H9 (cell line): ENCODE data around the gene TMEM266. TPM values are rescaled to one million over a fixed set of nuclear protein-coding genes. Genes with fewer than 3 reads are reported as not detected.

Experiments
- DNase-seq: peaks from one replicate; pipeline ENCODE4 v3.0.0-alpha.2; 2017
- H2AFZ ChIP-seq: one replicate; pipeline ENCODE4 v1.6.1; 2013; ENCODE audit warnings: mild to moderate bottlenecking, low read length, control low read depth, moderate library complexity
- H2AK5ac ChIP-seq: 2 replicates; pipeline ENCODE4 v1.6.1; 2013; ENCODE audit warnings: low read length, control low read depth, mixed read lengths; ENCODE audit not compliant: insufficient read length
- H2BK120ac ChIP-seq: one replicate; pipeline ENCODE4 v1.6.1; 2013; ENCODE audit warnings: low read depth, mild to moderate bottlenecking, low read length, control low read depth, inconsistent platforms; ENCODE audit not compliant: poor library complexity, severe bottlenecking
- H2BK12ac ChIP-seq: 2 replicates; pipeline ENCODE4 v1.6.1; 2013; ENCODE audit warnings: low read length, control low read depth, mixed read lengths, low read depth; ENCODE audit not compliant: insufficient read length
- H2BK15ac ChIP-seq: 2 replicates; pipeline ENCODE4 v1.6.1; 2013; ENCODE audit warnings: low read depth, low read length, control low read depth
- H2BK20ac ChIP-seq: one replicate; pipeline ENCODE4 v1.6.1; 2013; ENCODE audit warnings: low read depth, mild to moderate bottlenecking, low read length, control low read depth, inconsistent platforms; ENCODE audit not compliant: poor library complexity, severe bottlenecking
- H2BK5ac ChIP-seq: 2 replicates; pipeline ENCODE4 v1.6.1; 2013; ENCODE audit warnings: low read length, control low read depth, mixed read lengths; ENCODE audit not compliant: insufficient read length
- H3K14ac ChIP-seq: 2 replicates; pipeline ENCODE4 v1.6.1; 2013; ENCODE audit warnings: low read length, control low read depth; ENCODE audit not compliant: insufficient read depth
- H3K18ac ChIP-seq: 2 replicates; pipeline ENCODE4 v1.6.1; 2013; ENCODE audit warnings: low read depth, mild to moderate bottlenecking, mixed read lengths, low read length, control low read depth; ENCODE audit not compliant: insufficient read length
- H3K23ac ChIP-seq: 2 replicates; pipeline ENCODE4 v1.6.1; 2013; ENCODE audit warnings: low read length, control low read depth, mixed read lengths, low read depth; ENCODE audit not compliant: insufficient read length
- H3K23me2 ChIP-seq: 2 replicates; pipeline ENCODE4 v1.6.1; 2013; ENCODE audit warnings: low read depth, mild to moderate bottlenecking, mixed read lengths, low read length, control low read depth; ENCODE audit not compliant: insufficient read length, poor library complexity, severe bottlenecking
- H3K27ac ChIP-seq: 2 replicates; pipeline ENCODE4 v1.5.1; 2013; ENCODE audit warnings: low read length, control low read depth, mixed read lengths, low read depth; ENCODE audit not compliant: insufficient read length
- H3K27me3 ChIP-seq: 2 replicates; pipeline ENCODE4 v1.6.1; 2013; ENCODE audit warnings: low read length, control low read depth, inconsistent platforms; ENCODE audit not compliant: insufficient read depth
- H3K4ac ChIP-seq: 2 replicates; pipeline ENCODE4 v1.6.1; 2013; ENCODE audit warnings: low read depth, mild to moderate bottlenecking, control low read depth, inconsistent platforms, low read length, moderate library complexity
- H3K4me1 ChIP-seq: 2 replicates; pipeline ENCODE4 v1.6.1; 2013; ENCODE audit warnings: low read length, control low read depth, inconsistent platforms; ENCODE audit not compliant: insufficient read depth
- H3K4me2 ChIP-seq: 2 replicates; pipeline ENCODE4 v1.6.1; 2013; ENCODE audit warnings: low read length, control low read depth, mixed read lengths; ENCODE audit not compliant: insufficient read length, insufficient read depth
- H3K56ac ChIP-seq: 2 replicates; pipeline ENCODE4 v1.6.1; 2013; ENCODE audit warnings: low read depth, mild to moderate bottlenecking, mixed read lengths, low read length, control low read depth; ENCODE audit not compliant: insufficient read length
- H3K79me1 ChIP-seq: 2 replicates; pipeline ENCODE4 v1.6.1; 2013; ENCODE audit warnings: low read depth, mild to moderate bottlenecking, moderate library complexity, low read length, control low read depth, inconsistent platforms; ENCODE audit not compliant: insufficient read depth, poor library complexity, severe bottlenecking
- H3K79me2 ChIP-seq: 2 replicates; pipeline ENCODE4 v1.6.1; 2013; ENCODE audit warnings: low read length, control low read depth, inconsistent platforms; ENCODE audit not compliant: insufficient read depth
- H3K9ac ChIP-seq: 2 replicates; pipeline ENCODE4 v1.6.1; 2013; ENCODE audit warnings: low read length, control low read depth, mixed read lengths; ENCODE audit not compliant: insufficient read length; ENCODE audit errors: extremely low read depth
- H3K9me3 ChIP-seq: one replicate; pipeline ENCODE4 v1.6.1; 2013; ENCODE audit warnings: low read depth, low read length, inconsistent platforms; ENCODE audit not compliant: control insufficient read depth
- H3T11ph ChIP-seq: one replicate; pipeline ENCODE4 v1.6.1; 2013; ENCODE audit warnings: mild to moderate bottlenecking, low read length, control low read depth, inconsistent platforms
- H4K20me1 ChIP-seq: one replicate; pipeline ENCODE4 v1.6.1; 2013; ENCODE audit not compliant: control insufficient read depth, insufficient read length, insufficient read depth
- H4K5ac ChIP-seq: 2 replicates; pipeline ENCODE4 v1.6.1; 2013; ENCODE audit warnings: low read depth, mild to moderate bottlenecking, mixed read lengths, low read length, control low read depth; ENCODE audit not compliant: insufficient read length
- H4K8ac ChIP-seq: replicated peaks from 2 replicates; pipeline ENCODE4 v1.6.1; 2013; ENCODE audit warnings: low read length, control low read depth, mixed read lengths, low read depth; ENCODE audit not compliant: insufficient read length
- H4K91ac ChIP-seq: 2 replicates; pipeline ENCODE4 v1.6.1; 2013; ENCODE audit warnings: low read depth, mild to moderate bottlenecking, moderate library complexity, mixed read lengths, low read length, control low read depth; ENCODE audit not compliant: insufficient read length
- H3K27ac Mint-ChIP-seq, 3 experiments: 2 replicates in 2 of 3; 3 replicates in 1 of 3; pipeline ENCODE4 v1.8.0; 2020 to 2021; ENCODE audit warnings: mixed read lengths in 3 of 3, mild to moderate bottlenecking in 1 of 3, moderate library complexity in 1 of 3
- H3K27me3 Mint-ChIP-seq: 2 replicates; pipeline ENCODE4 v1.8.0; 2021; ENCODE audit warnings: low read depth, mild to moderate bottlenecking, moderate library complexity, mixed read lengths
- H3K36me3 Mint-ChIP-seq, 3 experiments: 2 replicates in 2 of 3; 3 replicates in 1 of 3; pipeline ENCODE4 v1.8.0; 2020 to 2021; ENCODE audit warnings: low read depth in 3 of 3, mixed read lengths in 3 of 3; ENCODE audit not compliant: insufficient read depth in 1 of 3
- H3K4me1 Mint-ChIP-seq, 2 experiments: 2 replicates each; pipeline ENCODE4 v1.8.0; 2020; ENCODE audit warnings: mixed read lengths in 2 of 2
- H3K4me3 Mint-ChIP-seq, 2 experiments: 2 replicates in 1 of 2; 3 replicates in 1 of 2; pipeline ENCODE4 v1.8.0; 2020 to 2021; ENCODE audit warnings: mild to moderate bottlenecking in 2 of 2, mixed read lengths in 2 of 2, moderate library complexity in 1 of 2
- H3K9me3 Mint-ChIP-seq, 2 experiments: 2 replicates in 1 of 2; 3 replicates in 1 of 2; pipeline ENCODE4 v1.8.0; 2020; ENCODE audit warnings: mild to moderate bottlenecking in 2 of 2, mixed read lengths in 2 of 2, moderate library complexity in 1 of 2
- WGBS: extraction: QIAGEN DNeasy Blood & Tissue Kit; methylation state at CpG from one replicate; pipeline ENCODE4 v1.1.7; 2013; ENCODE audit warnings: missing lambda C conversion rate, low lambda C conversion rate, mixed read lengths; ENCODE audit not compliant: insufficient read length; ENCODE audit errors: extremely low coverage; 5-methylcytosine and 5-hydroxymethylcytosine counted together
- total RNA-seq: library from RNA; stranded (reverse); gene quantifications from 2 replicates; pipeline ENCODE4 v1.2.1, GENCODE V29; 2021
- TF ChIP-seq, protein P1 (sequence below): fragments of 200-600 bp; sonication (generic); conservative IDR thresholded peaks from 3 replicates; pipeline ENCODE4 v1.8.0; 2021; ENCODE audit warnings: antibody characterized with exemption, mild to moderate bottlenecking

Gene TMEM266
- total RNA-seq, 1 experiment from 2014 or later: 0.81 TPM

DNA sequence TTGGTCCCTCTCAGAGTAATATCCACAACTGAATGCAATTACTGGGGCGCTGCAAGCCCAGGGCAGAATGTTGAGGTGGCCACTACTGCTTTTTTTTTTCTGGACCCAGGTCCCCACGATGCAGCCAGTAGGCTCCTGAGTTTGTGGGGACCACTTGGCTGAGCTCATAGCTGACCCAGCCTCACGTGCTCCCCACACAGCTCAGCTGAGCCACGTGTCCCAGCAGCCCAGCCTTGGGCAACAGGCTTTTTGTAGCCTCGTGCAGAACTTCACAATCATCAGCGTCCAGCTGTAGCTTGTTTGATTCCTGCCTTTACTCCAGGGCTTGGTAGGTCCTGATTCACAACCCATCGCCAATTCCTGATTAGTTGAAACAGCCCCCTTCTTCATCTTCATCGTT, 134.1 kb downstream of the TMEM266 start:
- Histone ChIP-seq H3K4me2 (no peak overlapping the region), H2AK5ac (no peak overlapping the region), H3K23me2 (no peaks in the 10 kb centered on the region), H3K4ac (no peak overlapping the region), H4K20me1 (no peaks in the 10 kb centered on the region), H3K23ac (no peak overlapping the region), H3K18ac (no peak overlapping the region), H4K8ac (no peak overlapping the region), H3K27ac (no peak overlapping the region), H3K9ac (no peak overlapping the region), H3K56ac (no peak overlapping the region), H2AFZ (no peak overlapping the region), H2BK20ac (no peak overlapping the region), H4K5ac (no peak overlapping the region), H3K79me2 (no peaks in the 10 kb centered on the region), H2BK5ac (no peak overlapping the region), H4K91ac (no peak overlapping the region), H2BK120ac (no peak overlapping the region), H2BK15ac (no peak overlapping the region), H3K27me3 (no peaks in the 10 kb centered on the region; the same call in 1 of the 2 replicates), H3T11ph (no peak overlapping the region), H3K9me3 (no peaks in the 10 kb centered on the region), H2BK12ac (no peak overlapping the region), H3K4me1 (no peaks in the 10 kb centered on the region), H3K79me1 (no peaks in the 10 kb centered on the region), H3K14ac (no peak overlapping the region)
- peaks cover 0 to 1% (median 0%) of the 10 kb centered on the region in 3 experiments; a peak in 1 of 7 replicates for H3K36me3 Mint-ChIP-seq
- WGBS: no CpG with 5 or more reads among the region's 8 CpGs
- TF ChIP-seq, protein P1, sequence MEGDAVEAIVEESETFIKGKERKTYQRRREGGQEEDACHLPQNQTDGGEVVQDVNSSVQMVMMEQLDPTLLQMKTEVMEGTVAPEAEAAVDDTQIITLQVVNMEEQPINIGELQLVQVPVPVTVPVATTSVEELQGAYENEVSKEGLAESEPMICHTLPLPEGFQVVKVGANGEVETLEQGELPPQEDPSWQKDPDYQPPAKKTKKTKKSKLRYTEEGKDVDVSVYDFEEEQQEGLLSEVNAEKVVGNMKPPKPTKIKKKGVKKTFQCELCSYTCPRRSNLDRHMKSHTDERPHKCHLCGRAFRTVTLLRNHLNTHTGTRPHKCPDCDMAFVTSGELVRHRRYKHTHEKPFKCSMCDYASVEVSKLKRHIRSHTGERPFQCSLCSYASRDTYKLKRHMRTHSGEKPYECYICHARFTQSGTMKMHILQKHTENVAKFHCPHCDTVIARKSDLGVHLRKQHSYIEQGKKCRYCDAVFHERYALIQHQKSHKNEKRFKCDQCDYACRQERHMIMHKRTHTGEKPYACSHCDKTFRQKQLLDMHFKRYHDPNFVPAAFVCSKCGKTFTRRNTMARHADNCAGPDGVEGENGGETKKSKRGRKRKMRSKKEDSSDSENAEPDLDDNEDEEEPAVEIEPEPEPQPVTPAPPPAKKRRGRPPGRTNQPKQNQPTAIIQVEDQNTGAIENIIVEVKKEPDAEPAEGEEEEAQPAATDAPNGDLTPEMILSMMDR: no peak
- no peak for DNase-seq
- H3K4me3 Mint-ChIP-seq: no peak overlapping the region
- H3K4me1 Mint-ChIP-seq: peaks cover 24 to 27% of the 10 kb centered on the region in 2 experiments
- no peaks in the 10 kb centered on the region for H3K9me3 Mint-ChIP-seq
- H3K27me3 Mint-ChIP-seq: peaks cover 28% of the 10 kb centered on the region
- peak overlapping the region; percentile 38 to 73 (median 55); a peak in 3 of 7 replicates for H3K27ac Mint-ChIP-seq
